Activated naive CD4-positive, alpha-beta T cell treated with anti-CD3 and anti-CD28 coated beads for 36 hours (primary cell): ENCODE data around the gene PPP1R15B. TPM values are rescaled to one million over a fixed set of nuclear protein-coding genes. Genes with fewer than 3 reads are reported as not detected.

Experiments
- CTCF ChIA-PET: fragments of 350-600 bp; sonication (Branson Sonifier 250); formaldehyde crosslinking; loops from one replicate; lab custom pipeline; 2021; ENCODE audit warnings: antibody characterized with exemption; lab: Charles Lee
- DNase-seq: peaks from one replicate; pipeline ENCODE4 v3.0.0-alpha.2; 2020
- H3K27ac Mint-ChIP-seq: one replicate; pipeline ENCODE4 v1.8.0; 2021; ENCODE audit warnings: mild to moderate bottlenecking, mixed read lengths
- H3K27me3 Mint-ChIP-seq: one replicate; pipeline ENCODE4 v1.8.0; 2021; ENCODE audit warnings: low read depth, mixed read lengths
- H3K36me3 Mint-ChIP-seq: one replicate; pipeline ENCODE4 v1.8.0; 2021; ENCODE audit warnings: low read depth, mixed read lengths
- H3K4me1 Mint-ChIP-seq: one replicate; pipeline ENCODE4 v1.8.0; 2021; ENCODE audit warnings: low read depth, mixed read lengths
- H3K4me3 Mint-ChIP-seq: one replicate; pipeline ENCODE4 v1.8.0; 2021; ENCODE audit warnings: mild to moderate bottlenecking, moderate library complexity, mixed read lengths
- H3K9me3 Mint-ChIP-seq: one replicate; pipeline ENCODE4 v1.8.0; 2021; ENCODE audit warnings: mixed read lengths
- intact Hi-C: fragments of 100-400 bp; cut with micrococcal nuclease; formaldehyde crosslinking; loops from one replicate; pipeline ENCODE4 v1.15.1; 2023
- total RNA-seq, 2 experiments: library from RNA; stranded (reverse); gene quantifications; one replicate each; pipeline ENCODE4 v1.2.3, GENCODE V29; 2021

PPP1R15B gene
- total RNA-seq, 2 experiments from 2014 or later = 63.7 to 65.6 TPM

GRCh38 chr1:204358605-204359004, 53.0 kb downstream of the PPP1R15B start:
- no peaks in the 10 kb centered on the region for H3K36me3 Mint-ChIP-seq
- H3K27me3 Mint-ChIP-seq = peaks cover 5% of the 10 kb centered on the region
- intact Hi-C loops = no loop called here
- no peak for DNase-seq
- H3K4me1 Mint-ChIP-seq = peaks cover 13% of the 10 kb centered on the region
- no peaks in the 10 kb centered on the region for H3K9me3 Mint-ChIP-seq
- H3K4me3 Mint-ChIP-seq = no peak overlapping the region
- no peak overlapping the region for H3K27ac Mint-ChIP-seq
- CTCF ChIA-PET = interaction anchor here (0.7 to 6.3 kb wide), 4 partner anchors 32 to 195 kb away, joined by 3 to 88 read pairs (median 4); partner anchors contain the start of gene REN

GRCh38 chr1:204357551-204358490, 53.8 kb downstream of the PPP1R15B start:
- no peak overlapping the region for H3K27ac Mint-ChIP-seq
- H3K9me3 Mint-ChIP-seq = no peaks in the 10 kb centered on the region
- H3K4me3 Mint-ChIP-seq = no peak overlapping the region
- H3K27me3 Mint-ChIP-seq = peaks cover 5% of the 10 kb centered on the region
- DNase-seq = no peak
- peaks cover 8% of the 10 kb centered on the region for H3K4me1 Mint-ChIP-seq
- intact Hi-C loops = no loop called here
- CTCF ChIA-PET = interaction anchor here (0.6 kb wide), 1 partner anchor 41 kb away, joined by 4 read pairs; no protein-coding TSS in a partner anchor
- no peaks in the 10 kb centered on the region for H3K36me3 Mint-ChIP-seq

- Mint-ChIP-seq H3K4me3 (no peak overlapping the region), H3K27me3 (peaks cover 3% of the 10 kb centered on the region), H3K4me1 (peaks cover 4% of the 10 kb centered on the region), H3K27ac (no peak overlapping the region), H3K9me3 (no peaks in the 10 kb centered on the region), H3K36me3 (no peaks in the 10 kb centered on the region)
- DNase-seq = no peak
- intact Hi-C loops = no loop called here
- CTCF ChIA-PET = interaction anchor here (0.6 to 0.7 kb wide), 2 partner anchors 42 to 99 kb away, joined by 3 to 4 read pairs; no protein-coding TSS in a partner anchor
These were observed 54.6 kb downstream of the PPP1R15B start for GRCh38 chr1:204356997-204357396.

GRCh38 chr1:204355913-204356312, 55.7 kb downstream of the PPP1R15B start:
- H3K27me3 Mint-ChIP-seq = peaks cover 3% of the 10 kb centered on the region
- intact Hi-C loops = no loop called here
- H3K36me3 Mint-ChIP-seq = no peaks in the 10 kb centered on the region
- CTCF ChIA-PET = no interaction called here
- H3K4me1 Mint-ChIP-seq = peaks cover 7% of the 10 kb centered on the region
- DNase-seq = no peak
- H3K4me3 Mint-ChIP-seq = no peak overlapping the region
- no peaks in the 10 kb centered on the region for H3K9me3 Mint-ChIP-seq
- no peak overlapping the region for H3K27ac Mint-ChIP-seq

GRCh38 chr1:204354579-204354978, 57.0 kb downstream of the PPP1R15B start:
- Mint-ChIP-seq H3K36me3 (no peaks in the 10 kb centered on the region), H3K9me3 (no peaks in the 10 kb centered on the region), H3K27me3 (no peaks in the 10 kb centered on the region), H3K4me1 (peaks cover 4% of the 10 kb centered on the region), H3K27ac (no peak overlapping the region), H3K4me3 (no peak overlapping the region)
- CTCF ChIA-PET = interaction anchor here (0.6 to 1.6 kb wide), 3 partner anchors 9 to 444 kb away, joined by 3 to 14 read pairs (median 3); no protein-coding TSS in a partner anchor
- no peak for DNase-seq
- intact Hi-C loops = no loop called here

Other genes with a start within 250 kb of the PPP1R15B start
- gene REN, start 245.5 kb downstream of the PPP1R15B start, total RNA-seq = not detected
- gene KISS1, start 215.3 kb downstream of the PPP1R15B start, total RNA-seq = not detected
- not detected for gene GOLT1A, start 197.8 kb downstream of the PPP1R15B start, total RNA-seq
- gene PLEKHA6, start 51.9 kb downstream of the PPP1R15B start, total RNA-seq = under 1 TPM; 0.17 to 0.52 TPM
- gene PIK3C2B, start 83.0 kb upstream of the PPP1R15B start, total RNA-seq = 10 to 100 TPM; 61.0 to 65.4 TPM
- gene MDM4, start 104.6 kb upstream of the PPP1R15B start, total RNA-seq = 100 to 1,000 TPM; 109 TPM